NCI-H187 treated with DMSO at 0.1 percent for 48 hours (cell line): ENCODE results near the gene RASSF4.

Experiments
- DNase-seq: peaks from one replicate; lab custom pipeline; 2025; lab: John Stamatoyannopoulos, UW

Gene RASSF4

GRCh38 chr10:44947371-44948152 is 12.0 kb upstream of the RASSF4 start:
- DNase-seq = no peak

DNA sequence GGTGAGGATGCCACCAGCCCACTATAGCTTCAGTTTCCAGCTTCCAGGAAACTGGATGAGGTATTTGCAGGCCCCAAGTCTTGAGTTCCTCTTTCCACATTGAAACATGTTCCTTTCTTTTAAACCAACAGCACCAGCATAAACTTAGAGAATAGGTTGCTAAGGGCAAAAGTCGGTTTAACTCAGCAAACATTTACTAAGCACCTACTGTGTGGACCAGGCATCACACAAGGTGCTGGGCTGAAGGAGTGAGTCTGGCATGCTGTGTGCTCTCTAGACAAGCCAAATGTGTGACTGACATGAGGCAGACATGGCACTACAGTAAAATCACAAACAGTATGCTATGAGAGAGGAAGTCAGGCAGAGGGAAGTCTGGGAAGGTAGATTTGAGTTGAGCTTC is 11.0 kb upstream of the RASSF4 start:
- DNase-seq = no peak

DNA sequence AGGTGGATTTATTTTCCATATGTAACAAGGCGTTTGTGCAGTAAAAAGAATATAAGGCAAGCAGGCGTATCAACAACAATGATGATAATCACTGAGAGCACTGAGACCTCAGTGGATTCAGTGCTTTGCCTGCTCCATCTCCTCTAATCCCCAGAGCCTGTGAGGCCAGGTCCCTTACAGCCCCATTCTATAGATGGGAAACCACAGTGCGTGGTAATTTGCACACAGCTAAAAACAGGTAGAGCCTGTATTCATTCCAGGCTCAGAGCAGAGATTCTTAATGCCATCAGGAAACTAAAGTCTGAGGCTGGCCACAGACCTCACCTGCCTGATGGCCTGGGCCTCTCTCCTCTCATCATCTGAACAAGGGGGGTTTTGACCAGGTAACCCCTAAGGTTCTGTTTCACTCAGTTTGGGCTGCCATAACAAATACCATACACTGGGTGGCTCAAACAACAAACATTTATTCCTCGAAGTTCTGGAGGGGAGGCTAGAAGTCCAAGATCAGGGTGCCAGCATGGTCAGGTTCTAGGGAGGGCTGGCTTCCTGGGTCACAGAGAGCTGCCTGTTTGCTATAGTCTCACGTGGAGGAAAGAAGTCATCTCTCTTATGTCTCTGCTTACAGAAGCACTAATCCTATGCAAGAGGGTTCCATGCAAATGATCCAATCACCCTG is 10.3 kb upstream of the RASSF4 start:
- DNase-seq = no peak

- DNase-seq = no peak
Measured at GRCh38 chr10:44949915-44950314, 9.7 kb upstream of the RASSF4 start.

- DNase-seq = no peak
Measured at GRCh38 chr10:44950326-44951225, 9.0 kb upstream of the RASSF4 start.

GRCh38 chr10:44951576-44952226 is 7.9 kb upstream of the RASSF4 start:
- no peak for DNase-seq

DNA sequence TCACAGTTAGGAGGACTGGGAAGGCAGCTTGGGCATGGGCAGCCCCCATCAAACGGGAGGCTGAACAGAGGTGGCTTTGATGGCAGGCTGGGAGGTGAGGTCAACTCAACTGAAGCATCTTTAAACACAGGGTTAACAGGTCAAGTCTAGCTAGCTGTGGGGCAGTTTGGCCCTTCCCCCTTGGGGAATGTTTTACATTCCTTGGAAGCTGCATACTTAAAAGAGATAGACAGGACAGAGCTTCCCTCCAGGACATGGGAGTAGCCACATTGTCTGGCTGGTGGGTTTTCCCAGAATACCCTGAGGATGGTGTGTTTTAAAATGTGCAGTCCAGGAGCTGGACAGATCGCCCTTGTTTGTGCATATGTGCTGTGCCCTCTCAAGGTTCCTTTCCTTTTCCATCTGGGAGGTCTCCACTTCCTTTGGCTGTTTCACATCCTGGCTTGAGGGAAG is 6.8 kb upstream of the RASSF4 start:
- DNase-seq = no peak

- DNase-seq = no peak
Measured at GRCh38 chr10:44954042-44954441, 5.6 kb upstream of the RASSF4 start.

DNA sequence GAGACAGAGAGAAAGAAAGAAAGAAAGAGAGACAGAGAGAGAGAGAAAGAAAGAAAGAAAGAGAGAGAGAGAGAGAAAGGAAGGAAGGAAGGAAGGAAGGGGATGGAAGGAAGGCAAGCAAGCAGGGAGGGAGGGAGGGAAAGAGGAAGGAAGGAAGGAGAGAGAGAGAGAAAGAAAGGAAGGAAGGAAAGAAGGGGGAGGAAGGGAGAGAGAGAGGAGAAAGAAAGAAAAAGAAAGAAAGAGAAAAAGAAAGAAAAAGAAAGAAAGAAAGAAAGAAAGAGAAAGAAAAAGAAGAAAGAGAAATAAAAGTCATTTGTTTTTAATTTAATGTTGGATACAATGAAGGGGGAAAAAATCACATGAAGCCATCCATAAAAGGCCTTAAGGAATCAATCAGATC is 4.6 kb upstream of the RASSF4 start:
- DNase-seq = no peak

DNA sequence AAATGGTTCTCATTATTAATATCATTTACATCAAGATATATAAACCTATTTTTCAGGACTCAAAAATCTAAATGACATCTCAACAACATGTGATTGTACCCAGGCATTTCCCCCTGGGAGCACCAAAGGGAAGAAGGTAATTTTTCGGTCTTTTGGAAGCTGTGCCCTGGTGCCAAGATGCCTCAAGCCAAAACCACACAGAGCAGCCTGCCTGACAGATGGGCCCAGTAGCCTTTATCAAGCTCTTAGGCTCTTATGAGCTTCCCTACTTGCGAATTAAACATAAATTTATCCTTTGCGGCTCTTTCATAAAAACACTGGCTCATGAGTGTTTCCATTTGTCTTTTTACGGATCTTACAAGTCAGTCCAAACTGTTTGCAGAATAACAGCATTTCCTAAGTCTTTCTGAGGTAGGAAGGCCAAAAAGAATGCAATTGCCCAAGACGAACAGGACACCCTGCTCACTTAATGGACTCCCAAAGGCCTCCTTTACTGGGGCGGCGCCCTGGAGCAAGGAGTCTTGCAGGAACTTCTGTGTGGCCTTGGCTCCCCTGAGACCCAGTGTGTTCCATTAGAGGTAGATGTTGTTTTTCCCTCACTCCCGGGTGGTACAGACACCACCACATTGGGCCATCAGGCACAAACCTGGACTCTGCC is 4.1 kb upstream of the RASSF4 start:
- DNase-seq = no peak

DNA sequence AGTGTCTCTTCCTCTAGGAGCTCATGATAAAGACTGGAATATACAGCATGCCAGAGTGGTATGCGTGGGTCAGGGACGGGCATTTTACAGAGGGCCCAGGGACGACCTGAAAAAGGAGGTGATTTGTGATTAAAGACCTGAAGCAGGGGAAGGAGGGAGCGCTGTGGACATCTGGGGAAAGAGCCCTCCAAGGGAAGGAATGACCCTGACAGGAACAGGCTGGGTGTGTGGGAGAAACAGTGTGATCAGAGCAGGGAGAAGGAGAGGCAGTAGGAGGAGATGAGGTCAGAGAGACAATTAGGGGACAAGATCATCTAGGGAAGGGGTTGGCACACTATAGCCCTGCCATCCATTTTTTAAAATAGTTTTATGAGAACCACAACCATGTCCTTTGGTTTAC is 3.4 kb upstream of the RASSF4 start:
- DNase-seq = no peak

DNA sequence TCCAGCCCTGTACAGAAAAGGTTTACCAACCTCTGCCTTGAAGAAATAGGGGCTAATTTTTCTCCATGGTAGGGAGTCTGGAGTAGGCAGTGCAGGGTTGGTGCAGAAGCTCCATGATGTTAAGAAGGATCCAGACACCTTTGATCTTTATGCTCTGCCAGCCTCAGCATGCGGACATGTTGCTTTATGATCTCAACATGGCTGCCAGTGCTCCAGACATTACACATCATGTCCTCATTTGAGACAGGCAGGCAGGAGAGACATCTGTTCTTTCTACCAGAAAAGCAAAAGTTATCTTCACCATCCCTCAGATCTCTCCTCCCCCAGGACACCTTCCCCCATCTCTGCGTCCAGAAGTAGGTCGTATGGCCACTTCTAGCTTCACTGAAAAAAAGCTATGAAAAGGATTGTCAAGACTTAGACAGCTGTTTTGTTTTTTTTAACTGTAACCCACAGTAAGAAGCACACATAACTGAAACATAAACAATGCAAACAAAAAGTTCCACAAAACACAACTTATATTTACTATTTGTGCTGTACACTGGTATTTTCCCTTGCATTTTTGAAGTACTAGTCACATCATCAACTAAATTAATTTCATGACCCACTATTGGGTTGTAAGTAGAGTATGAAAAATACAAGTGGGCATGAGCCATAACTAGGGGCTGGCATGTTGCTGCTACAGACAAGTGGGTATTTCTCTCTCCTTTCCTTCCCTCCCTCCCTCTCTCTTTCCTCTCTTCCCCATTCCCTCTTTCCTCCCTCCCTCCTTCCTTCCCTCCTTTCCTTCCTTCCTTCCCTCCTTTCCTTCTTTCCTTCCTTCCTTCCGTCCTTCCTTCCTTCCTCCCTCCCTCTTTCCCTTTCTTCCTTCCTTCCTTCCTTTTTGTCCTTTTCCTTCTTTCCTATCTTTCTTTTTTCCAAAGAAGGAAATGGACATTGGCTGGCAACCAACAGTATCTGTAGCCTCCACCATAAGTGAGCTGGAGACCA is 2.6 kb upstream of the RASSF4 start:
- no peak for DNase-seq

DNA sequence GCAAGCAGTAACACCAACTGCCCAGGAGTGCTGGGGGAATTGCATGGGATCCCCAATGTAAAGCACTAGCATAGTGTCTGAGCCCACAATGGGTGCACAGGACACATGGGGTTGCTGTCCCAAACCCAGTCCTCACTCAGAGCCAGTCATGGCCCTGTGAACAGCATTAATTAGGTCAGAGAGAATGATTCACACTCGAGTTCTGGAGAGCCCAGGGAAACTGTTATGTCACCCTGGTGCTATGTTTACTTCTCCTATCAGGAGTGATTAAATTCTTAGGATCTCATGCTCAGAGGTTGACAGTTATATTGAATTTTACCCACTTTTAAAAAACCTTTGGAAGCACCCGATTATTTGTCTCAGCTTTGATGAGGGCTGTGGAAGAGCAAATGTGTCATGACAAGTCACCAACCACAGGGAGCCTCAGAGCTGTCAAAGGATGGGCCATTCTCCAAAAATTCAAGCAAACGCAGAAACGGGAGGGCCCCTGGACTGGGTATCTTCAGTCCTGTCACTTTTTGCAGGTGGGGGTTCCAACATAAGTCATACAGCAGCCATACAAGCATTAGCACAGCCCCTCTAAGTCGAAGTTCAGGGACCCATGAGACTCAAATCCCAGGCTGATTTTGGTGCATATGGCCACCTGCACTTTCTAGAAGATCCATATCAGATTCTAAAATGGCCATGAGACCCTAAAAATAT is 1.3 kb upstream of the RASSF4 start:
- DNase-seq = no peak

GRCh38 chr10:44958898-44959246 is 730 bp upstream of the RASSF4 start:
- DNase-seq = no peak

GRCh38 chr10:44960088-44960460 is 472 bp downstream of the RASSF4 start:
- no peak for DNase-seq

- DNase-seq = no peak
Measured at GRCh38 chr10:44960482-44961229, 1.1 kb downstream of the RASSF4 start.

- no peak for DNase-seq
Measured at GRCh38 chr10:44961230-44961571, 1.6 kb downstream of the RASSF4 start.

GRCh38 chr10:44961931-44962750 is 2.5 kb downstream of the RASSF4 start:
- no peak for DNase-seq
